CD14-positive monocyte (primary cell): ENCODE measurements around the gene RAB37. TPM values are rescaled to one million over a fixed set of nuclear protein-coding genes. Genes with fewer than 3 reads are reported as not detected.

Experiments
- DNase-seq, 3 donors: peaks; one replicate each; pipeline ENCODE4 v3.0.0-alpha.2; 2011 to 2022
- H2AFZ ChIP-seq: 2 replicates; pipeline ENCODE4 v1.6.0; 2012; ENCODE audit warnings: mild to moderate bottlenecking, low read depth, low read length, inconsistent platforms; ENCODE audit not compliant: insufficient read depth, poor library complexity, severe bottlenecking
- H3K27ac ChIP-seq, 2 donors: 1 replicate in 1 of 2; 2 replicates in 1 of 2; pipeline ENCODE4 v1.5.1; 2012 to 2013; ENCODE audit warnings: low read length in 2 of 2, control low read depth in 1 of 2, inconsistent platforms in 1 of 2, low read depth in 1 of 2, mild to moderate bottlenecking in 1 of 2
- H3K27me3 ChIP-seq, 2 donors: one replicate each; pipeline versions ENCODE4 v1.6.0 to v1.6.1; 2011 to 2013; ENCODE audit warnings: low read length in 2 of 2; ENCODE audit not compliant: control insufficient read depth in 2 of 2, insufficient read depth in 2 of 2
- H3K36me3 ChIP-seq, 2 donors: replicated peaks in 1 of 2; 1 replicate in 1 of 2; 2 replicates in 1 of 2; pipeline versions ENCODE4 v1.5.1 to v1.6.1; 2012 to 2013; ENCODE audit warnings: low read length in 2 of 2, control low read depth in 1 of 2, inconsistent platforms in 1 of 2, mild to moderate bottlenecking in 1 of 2; ENCODE audit not compliant: insufficient read depth in 2 of 2, control insufficient read depth in 1 of 2
- H3K4me1 ChIP-seq, 2 donors: 1 replicate in 1 of 2; 2 replicates in 1 of 2; pipeline versions ENCODE4 v1.5.1 to v1.6.1; 2012 to 2013; ENCODE audit warnings: low read length in 2 of 2, control low read depth in 1 of 2, inconsistent platforms in 1 of 2, mild to moderate bottlenecking in 1 of 2, moderate library complexity in 1 of 2; ENCODE audit not compliant: insufficient read depth in 2 of 2, control insufficient read depth in 1 of 2
- H3K4me2 ChIP-seq: replicated peaks from 2 replicates; pipeline ENCODE3; 2012; ENCODE audit warnings: low read length, moderate library complexity, mild to moderate bottlenecking; ENCODE audit not compliant: poor library complexity, severe bottlenecking; ENCODE audit errors: extremely low read depth
- H3K4me3 ChIP-seq, 3 experiments: fragments of 200-600 bp in 1 of 3; sonication (generic) in 1 of 3; replicated peaks in 1 of 3; 1 replicate in 2 of 3; 2 replicates in 1 of 3; pipeline ENCODE4 v1.5.1; 2011 to 2013; ENCODE audit warnings: low read length in 3 of 3, mild to moderate bottlenecking in 3 of 3, control low read depth in 2 of 3, low read depth in 2 of 3, inconsistent platforms in 1 of 3, moderate library complexity in 1 of 3
- H3K79me2 ChIP-seq: 2 replicates; pipeline ENCODE4 v1.6.0; 2012; ENCODE audit warnings: mild to moderate bottlenecking, control low read depth, inconsistent platforms, low read length, moderate library complexity; ENCODE audit not compliant: insufficient read depth
- H3K9ac ChIP-seq: 2 replicates; pipeline ENCODE4 v1.6.0; 2017; ENCODE audit warnings: low read length, mild to moderate bottlenecking; ENCODE audit not compliant: insufficient read depth, poor library complexity, severe bottlenecking
- H3K9me3 ChIP-seq, 2 donors: replicated peaks in 1 of 2; 1 replicate in 1 of 2; 2 replicates in 1 of 2; pipeline versions ENCODE4 v1.5.1 to v1.6.1; 2012 to 2013; ENCODE audit warnings: low read length in 2 of 2, control low read depth in 1 of 2; ENCODE audit not compliant: control insufficient read depth in 1 of 2, insufficient read depth in 1 of 2
- H4K20me1 ChIP-seq: 2 replicates; pipeline ENCODE4 v1.6.0; 2012; ENCODE audit warnings: mild to moderate bottlenecking, low read length, control low read depth, moderate library complexity; ENCODE audit not compliant: insufficient read depth
- H3K27ac Mint-ChIP-seq, 7 donors: one replicate each; pipeline ENCODE4 v1.8.0; 2020; ENCODE audit warnings: mild to moderate bottlenecking in 7 of 7, mixed read lengths in 7 of 7, moderate library complexity in 6 of 7, inconsistent platforms in 2 of 7
- H3K27me3 Mint-ChIP-seq, 3 donors: one replicate each; pipeline ENCODE4 v1.8.0; 2021 to 2022; ENCODE audit warnings: low read depth in 3 of 3, mild to moderate bottlenecking in 3 of 3, mixed read lengths in 3 of 3, moderate library complexity in 3 of 3, inconsistent platforms in 1 of 3
- H3K36me3 Mint-ChIP-seq, 2 donors: one replicate each; pipeline ENCODE4 v1.8.0; 2020; ENCODE audit warnings: mixed read lengths in 2 of 2, inconsistent platforms in 1 of 2, mild to moderate bottlenecking in 1 of 2
- H3K4me1 Mint-ChIP-seq: one replicate; pipeline ENCODE4 v1.8.0; 2020; ENCODE audit warnings: mild to moderate bottlenecking, mixed read lengths
- H3K4me3 Mint-ChIP-seq, 2 donors: one replicate each; pipeline ENCODE4 v1.8.0; 2020; ENCODE audit warnings: mild to moderate bottlenecking in 2 of 2, mixed read lengths in 2 of 2, moderate library complexity in 1 of 2
- H3K9me3 Mint-ChIP-seq, 7 donors: one replicate each; pipeline ENCODE4 v1.8.0; 2020 to 2022; ENCODE audit warnings: mixed read lengths in 7 of 7, mild to moderate bottlenecking in 6 of 7, moderate library complexity in 6 of 7, inconsistent platforms in 2 of 7
- CTCF ChIP-seq: fragments of 200-600 bp; IDR thresholded peaks from one replicate; pipeline ENCODE4 v1.8.0; 2022; ENCODE audit warnings: antibody characterized with exemption, mild to moderate bottlenecking
- WGBS: methylation state at CpG from one replicate; pipeline ENCODE4 v1.1.5; 2013; ENCODE audit warnings: missing lambda C conversion rate; ENCODE audit not compliant: insufficient coverage; 5-methylcytosine and 5-hydroxymethylcytosine counted together
- intact Hi-C, 2 donors: fragments of 100-400 bp; cut with micrococcal nuclease; formaldehyde crosslinking; loops; one replicate each; pipeline versions ENCODE4 v1.15.0 to v1.15.1; 2023
- polyA plus RNA-seq, 3 donors: library from polyadenylated mRNA; depleted of rRNA in 1 of 3; unstranded in 2 of 3; stranded (reverse) in 1 of 3; fragments of 300-500 nt in 2 of 3; fragments of >200 nt in 1 of 3; fragmentation: Illumina TruSeq in 2 of 3; gene quantifications; 1 replicate in 2 of 3; 2 replicates in 1 of 3; pipeline ENCODE4 v1.2.3, GENCODE V29; 2012 to 2021

Gene RAB37
- polyA plus RNA-seq, 3 donors, result 26.8 to 40.9 (median 33.1) TPM

- H3K9me3 Mint-ChIP-seq, result peaks cover 0 to 2% (median 0%) of the 10 kb centered on the region in 7 donors
- peaks cover 0 to 9% of the 10 kb centered on the region in 2 donors for H3K4me1 ChIP-seq
- peaks cover 0 to 2% (median 2%) of the 10 kb centered on the region in 3 donors for H3K27me3 Mint-ChIP-seq
- H3K4me3 Mint-ChIP-seq, result no peak overlapping the region
- H3K9ac ChIP-seq, result no peak overlapping the region
- peaks cover 35% of the 10 kb centered on the region for H3K79me2 ChIP-seq
- H3K36me3 ChIP-seq, result peaks cover 68 to 95% of the 10 kb centered on the region in 2 donors
- no peak overlapping the region for H3K4me3 ChIP-seq
- peaks cover 15% of the 10 kb centered on the region for H3K4me1 Mint-ChIP-seq
- H3K4me2 ChIP-seq, result no peak overlapping the region
- no peaks in the 10 kb centered on the region for H3K27me3 ChIP-seq
- H3K9me3 ChIP-seq, result no peaks in the 10 kb centered on the region
- no peak for TF ChIP-seq CTCF
- peaks cover 70 to 91% of the 10 kb centered on the region in 2 donors for H3K36me3 Mint-ChIP-seq
- WGBS, result 59% methylated on average over 6 of the region's 10 CpGs
- intact Hi-C loops, result no loop called here
- no peak overlapping the region for H2AFZ ChIP-seq
- H3K27ac Mint-ChIP-seq, result peak overlapping the region in 1 of 7 donors; percentile 61
- peaks cover 97% of the 10 kb centered on the region for H4K20me1 ChIP-seq
- no peak for DNase-seq
- H3K27ac ChIP-seq, result no peak overlapping the region
Observed at GRCh38 chr17:74767111-74767516, 30.1 kb downstream of the RAB37 start.

GRCh38 chr17:74768069-74768762 lies 31.2 kb downstream of the RAB37 start:
- intact Hi-C loops, result no loop called here
- H3K4me1 ChIP-seq, result peaks cover 0 to 1% of the 10 kb centered on the region in 2 donors
- H3K79me2 ChIP-seq, result peaks cover 27% of the 10 kb centered on the region
- H3K27me3 ChIP-seq, result no peaks in the 10 kb centered on the region
- Mint-ChIP-seq H3K9me3 (peaks cover 0 to 2% (median 0%) of the 10 kb centered on the region in 7 donors), H3K27me3 (peaks cover 0 to 2% (median 2%) of the 10 kb centered on the region in 3 donors), H3K4me1 (peaks cover 12% of the 10 kb centered on the region), H3K4me3 (no peak overlapping the region), H3K36me3 (peaks cover 74 to 95% of the 10 kb centered on the region in 2 donors), H3K27ac (peak overlapping the region in 5 of 7 donors; percentile 16 to 78 (median 51))
- H3K36me3 ChIP-seq, result peaks cover 78 to 100% of the 10 kb centered on the region in 2 donors
- no peak overlapping the region for H3K27ac ChIP-seq
- H3K9me3 ChIP-seq, result no peaks in the 10 kb centered on the region
- no peak for TF ChIP-seq CTCF
- H3K4me3 ChIP-seq, result no peak overlapping the region
- no peak overlapping the region for H3K9ac ChIP-seq
- H3K4me2 ChIP-seq, result no peak overlapping the region
- H2AFZ ChIP-seq, result no peak overlapping the region
- 64% methylated on average over 17 of the region's 17 CpGs for whole genome bisulfite sequencing
- peaks cover 97% of the 10 kb centered on the region for H4K20me1 ChIP-seq
- DNase-seq, result no peak
